ENCODE measurements around the gene PGAP1. TPM values are rescaled to one million over a fixed set of nuclear protein-coding genes. Genes with fewer than 3 reads are reported as not detected.

The PGAP1 gene
- total and polyA plus RNA-seq, 2 donors (not counting 1 experiment from before 2014, with no cell fraction given): 0.25 to 21.8 TPM

DNA sequence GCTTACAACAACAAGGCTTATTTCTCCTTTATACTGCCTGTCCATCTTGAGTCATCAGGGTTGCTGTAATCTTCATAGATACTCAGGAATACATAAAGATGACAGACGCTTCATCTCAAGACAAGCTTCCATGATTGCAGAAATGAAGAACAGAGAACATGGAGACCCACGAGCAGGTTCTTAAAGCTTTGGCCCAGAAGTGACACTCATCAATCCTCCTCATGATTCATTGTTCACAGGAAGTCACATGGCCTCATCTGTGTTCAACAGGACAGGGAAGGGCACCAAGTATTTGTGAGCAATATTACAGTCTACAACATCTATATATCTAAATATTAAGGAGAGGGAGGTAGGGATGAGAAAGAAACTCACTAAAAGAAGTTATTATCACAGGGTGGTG is 36.5 kb upstream of the PGAP1 start:
- Mint-ChIP-seq H3K4me1 (no peaks in the 10 kb centered on the region), H3K9me3 (ENCODE audit: insufficient read depth) (no peaks in the 10 kb centered on the region), H3K27me3 (no peaks in the 10 kb centered on the region), H3K27ac (no peak overlapping the region), H3K4me3 (no peak overlapping the region)
- H3K27me3 ChIP-seq (replicated peaks in 1 of 4; ENCODE audit: control extremely low read depth in 1 of 4, control insufficient read depth in 3 of 4, insufficient read depth in 4 of 4, low read length in 3 of 4): no peaks in the 10 kb centered on the region
- intact Hi-C loops (cut with micrococcal nuclease): no loop called here
- no peaks in the 10 kb centered on the region for H3K79me2 ChIP-seq (ENCODE audit: control insufficient read depth, insufficient read depth, low read length)
- H3K27ac ChIP-seq (ENCODE audit: low read length in 2 of 2): no peak overlapping the region
- no peaks in the 10 kb centered on the region for H3K4me1 ChIP-seq (ENCODE audit: control insufficient read depth in 2 of 2, insufficient read depth in 2 of 2, low read length in 2 of 2)
- no peak for DNase-seq
- ATAC-seq (ENCODE audit: low read depth): no peak
- 60% methylated on average over 1 of the region's 2 CpGs for WGBS (ENCODE audit: insufficient coverage)
- H3K36me3 ChIP-seq (replicated peaks in 1 of 2; ENCODE audit: control extremely low read depth in 1 of 2, control insufficient read depth in 1 of 2, extremely low read depth in 1 of 2, insufficient read depth in 2 of 2, low read length in 1 of 2): no peaks in the 10 kb centered on the region
- CTCF ChIA-PET: no interaction called here
- POLR2A ChIA-PET: no interaction called here
- H3K4me3 ChIP-seq (ENCODE audit: control extremely low read depth in 1 of 5, extremely low read depth in 1 of 5, insufficient read depth in 1 of 5, low read depth in 2 of 5, low read length in 4 of 5): no peak overlapping the region
- H3K4me2 ChIP-seq (replicated peaks; ENCODE audit: low read depth, low read length, poor library complexity, severe bottlenecking): no peak overlapping the region
- TF ChIP-seq CTCF (IDR thresholded peaks at IDR 0.05): no peak
- no peak for TF ChIP-seq EZH2 (IDR thresholded peaks at IDR 0.05; ENCODE audit: borderline replicate concordance, insufficient read depth, low read depth, low read length, poor library complexity, severe bottlenecking)
- H4K20me1 ChIP-seq (ENCODE audit: control insufficient read depth, insufficient read depth, low read length, poor library complexity, severe bottlenecking): no peaks in the 10 kb centered on the region
- no peaks in the 10 kb centered on the region for H3K9me3 ChIP-seq (ENCODE audit: control extremely low read depth in 1 of 3, control insufficient read depth in 2 of 3, insufficient read depth in 1 of 3, low read length in 2 of 3)
- H2AFZ ChIP-seq (ENCODE audit: insufficient read depth, low read depth, low read length, poor library complexity, severe bottlenecking): no peak overlapping the region
- no peak overlapping the region for H3K9ac ChIP-seq (ENCODE audit: low read length)

DNA sequence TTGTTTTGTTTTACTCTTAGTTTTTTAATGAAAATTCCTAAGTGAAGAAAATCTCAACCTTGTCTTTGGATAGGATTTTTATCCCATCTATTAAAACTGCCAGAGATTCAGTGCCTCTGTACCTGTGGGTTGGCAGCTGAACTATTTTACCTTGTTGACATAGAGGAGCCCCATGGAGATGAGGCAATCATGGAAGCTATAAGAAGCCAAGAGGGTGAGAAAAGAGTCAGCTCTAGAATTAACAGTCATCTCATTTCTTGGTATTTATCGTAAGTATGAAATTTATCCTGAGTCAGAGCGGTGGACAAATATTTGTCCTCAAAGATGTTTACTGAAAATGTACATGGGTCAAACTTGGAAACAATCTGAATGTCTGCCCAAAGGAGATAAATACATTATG is 35.8 kb upstream of the PGAP1 start:
- no peak overlapping the region for H3K4me3 ChIP-seq (ENCODE audit: control extremely low read depth in 1 of 5, extremely low read depth in 1 of 5, insufficient read depth in 1 of 5, low read depth in 2 of 5, low read length in 4 of 5)
- no CpG with 5 or more reads among the region's 2 CpGs for WGBS (ENCODE audit: insufficient coverage)
- no peaks in the 10 kb centered on the region for H3K79me2 ChIP-seq (ENCODE audit: control insufficient read depth, insufficient read depth, low read length)
- no peak overlapping the region for H2AFZ ChIP-seq (ENCODE audit: insufficient read depth, low read depth, low read length, poor library complexity, severe bottlenecking)
- no peak for ATAC-seq (ENCODE audit: low read depth)
- POLR2A ChIA-PET: no interaction called here
- H3K9ac ChIP-seq (ENCODE audit: low read length): no peak overlapping the region
- intact Hi-C loops (cut with micrococcal nuclease): no loop called here
- no peaks in the 10 kb centered on the region for H3K27me3 ChIP-seq (replicated peaks in 1 of 4; ENCODE audit: control extremely low read depth in 1 of 4, control insufficient read depth in 3 of 4, insufficient read depth in 4 of 4, low read length in 3 of 4)
- no peak overlapping the region for H3K4me3 Mint-ChIP-seq
- TF ChIP-seq CTCF (IDR thresholded peaks at IDR 0.05): no peak
- no peaks in the 10 kb centered on the region for H4K20me1 ChIP-seq (ENCODE audit: control insufficient read depth, insufficient read depth, low read length, poor library complexity, severe bottlenecking)
- no peaks in the 10 kb centered on the region for H3K9me3 Mint-ChIP-seq (ENCODE audit: insufficient read depth)
- H3K27me3 Mint-ChIP-seq: no peaks in the 10 kb centered on the region
- CTCF ChIA-PET: no interaction called here
- H3K27ac Mint-ChIP-seq: no peak overlapping the region
- no peak overlapping the region for H3K4me2 ChIP-seq (replicated peaks; ENCODE audit: low read depth, low read length, poor library complexity, severe bottlenecking)
- H3K4me1 ChIP-seq (ENCODE audit: control insufficient read depth in 2 of 2, insufficient read depth in 2 of 2, low read length in 2 of 2): no peaks in the 10 kb centered on the region
- H3K4me1 Mint-ChIP-seq: no peaks in the 10 kb centered on the region
- H3K9me3 ChIP-seq (ENCODE audit: control extremely low read depth in 1 of 3, control insufficient read depth in 2 of 3, insufficient read depth in 1 of 3, low read length in 2 of 3): no peaks in the 10 kb centered on the region
- no peaks in the 10 kb centered on the region for H3K36me3 ChIP-seq (replicated peaks in 1 of 2; ENCODE audit: control extremely low read depth in 1 of 2, control insufficient read depth in 1 of 2, extremely low read depth in 1 of 2, insufficient read depth in 2 of 2, low read length in 1 of 2)
- DNase-seq: no peak
- no peak overlapping the region for H3K27ac ChIP-seq (ENCODE audit: low read length in 2 of 2)
